MM.1S (cell line): ENCODE data around the gene RPL7A.

Experiments used
- CTCF ChIP-seq: fragments of 300-600 bp; sonication (generic); IDR thresholded peaks from 2 replicates; pipeline ENCODE4 v1.5.1; 2016; ENCODE audit warnings: antibody characterized with exemption, low read length, mixed read lengths
- EZH2phosphoT487 ChIP-seq: fragments of 300-600 bp; sonication (generic); IDR thresholded peaks from 2 replicates; pipeline ENCODE4 v1.6.1; 2018; ENCODE audit warnings: antibody characterized with exemption, low read length

GRCh38 chr9:133375724-133376654 is 28.0 kb downstream of the RPL7A start, which contains the start of the genes STKLD1 and SURF4:
- TF ChIP-seq EZH2phosphoT487 = no peak
- no peak for TF ChIP-seq CTCF
